Erythroblast (primary cell): ENCODE data around the gene CAP1.

ENCODE experiments used
- GATA1 ChIP-seq: IDR thresholded peaks from 2 replicates; pipeline ENCODE4 v1.6.1; 2011; ENCODE audit warnings: low read depth, mild to moderate bottlenecking, control low read depth, low read length, moderate library complexity
- POLR2A ChIP-seq: IDR thresholded peaks from 2 replicates; pipeline ENCODE4 v1.6.1; 2011; ENCODE audit warnings: mild to moderate bottlenecking, low read length

- no peak for TF ChIP-seq POLR2A
- no peak for TF ChIP-seq GATA1
Measured at GRCh38 chr1:40102038-40102437, 61.5 kb downstream of the CAP1 start.
